Activated CD4-positive, CD25-positive, alpha-beta regulatory T cell treated with anti-CD3 and anti-CD28 coated beads, Interleukin-2, amount 50 U/mL, for 16 hours (primary cell): ENCODE measurements around the gene LRRN4.
"Not testable (repeated sequence)": the region's sequence is repeated elsewhere in the genome, so short reads cannot be mapped to it uniquely, and the experiment has no call there.

Experiments used
- DNase-seq: peaks from one replicate; pipeline ENCODE4 v3.0.0-alpha.2; 2020; ENCODE audit warnings: low read depth, low spot score

The LRRN4 gene

DNA sequence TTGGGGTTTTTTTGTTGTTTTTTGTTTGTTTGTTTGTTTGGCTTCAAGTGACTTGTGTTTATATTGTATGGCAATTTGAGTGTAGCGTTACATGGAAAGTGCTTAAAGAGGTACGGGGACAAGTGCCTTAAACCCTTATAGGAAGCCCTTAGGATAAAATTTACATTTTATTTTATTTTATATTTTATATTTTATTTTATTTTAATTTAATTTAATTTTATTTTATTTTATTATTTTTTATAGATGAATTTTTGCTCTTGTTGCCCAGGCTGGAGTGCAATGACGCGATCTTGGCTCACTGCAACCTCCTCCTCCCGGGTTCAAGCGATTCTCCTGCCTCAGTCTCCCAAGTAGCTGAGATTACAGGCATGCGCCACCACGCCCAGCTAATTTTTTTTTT lies 21.0 kb downstream of the LRRN4 start:
- DNase-seq = not testable (repeated sequence)

DNA sequence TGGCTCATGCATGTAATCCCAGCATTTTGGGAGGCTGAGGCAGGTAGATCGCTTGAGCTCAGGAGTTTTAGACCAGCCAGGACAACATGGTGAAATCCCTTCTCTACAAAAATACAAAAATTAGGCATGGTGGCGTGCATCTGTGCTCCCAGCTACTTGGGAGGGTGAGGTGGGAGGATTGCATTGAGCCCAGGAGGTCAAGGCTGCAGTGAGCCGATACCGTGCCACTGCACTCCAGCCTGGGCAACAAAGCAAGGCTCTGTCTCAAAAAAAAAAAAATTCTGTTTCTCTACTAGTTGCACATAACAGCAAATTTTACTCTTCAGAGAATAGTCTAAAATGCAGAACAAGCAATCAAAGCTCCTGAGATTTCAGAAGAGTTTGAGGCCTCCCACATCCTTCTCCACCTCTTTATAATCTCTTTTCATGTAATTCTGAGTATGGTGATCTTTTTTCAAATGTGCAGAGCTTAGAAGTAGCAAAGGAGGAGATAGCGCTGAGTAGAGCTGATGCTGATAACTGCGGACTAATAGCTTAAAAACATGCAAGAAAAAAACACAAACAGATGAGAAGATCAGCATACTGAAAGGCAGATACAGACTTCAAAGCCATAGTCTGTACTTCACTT lies 23.3 kb downstream of the LRRN4 start:
- no peak for DNase-seq

DNA sequence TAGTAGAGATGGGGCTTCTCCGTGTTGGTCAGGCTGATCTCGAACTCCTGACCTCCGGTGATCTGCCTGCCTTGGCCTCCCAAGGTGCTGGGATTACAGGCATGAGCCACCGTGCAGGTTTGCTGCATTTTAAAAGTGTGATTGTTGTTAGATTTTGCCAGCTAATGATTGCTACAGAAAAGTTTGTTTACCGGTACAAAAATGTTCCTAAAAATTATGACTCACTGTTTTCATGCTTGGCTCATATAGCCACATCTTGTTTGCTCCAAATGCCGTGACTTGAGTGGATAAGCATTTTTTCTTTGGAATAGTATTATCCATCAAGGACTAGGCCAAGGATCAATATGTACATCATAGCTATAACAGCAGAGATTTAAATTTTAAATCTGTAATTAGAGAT lies 24.3 kb downstream of the LRRN4 start:
- DNase-seq = no peak

DNA sequence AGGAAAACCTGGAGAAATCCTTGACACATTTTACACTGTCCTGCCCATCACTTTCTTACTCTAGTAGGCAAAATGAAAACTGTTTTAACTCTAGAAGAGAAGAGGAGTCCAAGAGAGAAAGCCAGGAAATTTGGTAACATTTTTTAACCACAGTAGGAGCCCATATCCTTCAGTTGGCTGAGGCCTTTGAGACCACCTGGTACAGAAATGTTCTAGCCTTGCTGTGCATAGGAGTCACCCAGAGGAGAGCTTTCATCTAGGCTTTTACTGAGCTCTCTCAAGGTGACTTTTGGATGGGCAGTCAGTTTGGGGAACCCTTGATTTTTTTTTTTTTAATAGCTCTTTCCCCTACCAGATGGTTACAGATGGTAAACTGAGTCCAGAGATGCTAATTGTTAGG lies 25.0 kb downstream of the LRRN4 start:
- DNase-seq = no peak

DNA sequence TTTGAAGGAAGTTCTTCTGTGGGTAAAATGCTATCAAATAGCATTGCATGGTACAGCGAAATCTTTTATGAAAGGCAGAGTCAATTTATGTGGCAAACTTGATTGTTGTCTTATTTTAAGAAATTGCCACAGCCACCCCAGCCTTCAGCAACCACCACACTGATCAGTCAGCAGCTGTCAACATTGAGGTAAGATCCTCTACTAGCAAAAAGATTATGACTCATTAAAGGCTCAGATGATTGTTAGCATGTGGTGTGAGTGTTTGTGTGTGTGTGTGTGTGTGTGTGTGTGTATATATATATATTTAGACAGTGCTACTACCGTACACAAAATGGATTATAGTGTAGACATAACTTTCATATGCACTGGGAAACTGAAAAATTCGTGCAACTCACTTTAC lies 27.8 kb downstream of the LRRN4 start:
- DNase-seq = no peak

DNA sequence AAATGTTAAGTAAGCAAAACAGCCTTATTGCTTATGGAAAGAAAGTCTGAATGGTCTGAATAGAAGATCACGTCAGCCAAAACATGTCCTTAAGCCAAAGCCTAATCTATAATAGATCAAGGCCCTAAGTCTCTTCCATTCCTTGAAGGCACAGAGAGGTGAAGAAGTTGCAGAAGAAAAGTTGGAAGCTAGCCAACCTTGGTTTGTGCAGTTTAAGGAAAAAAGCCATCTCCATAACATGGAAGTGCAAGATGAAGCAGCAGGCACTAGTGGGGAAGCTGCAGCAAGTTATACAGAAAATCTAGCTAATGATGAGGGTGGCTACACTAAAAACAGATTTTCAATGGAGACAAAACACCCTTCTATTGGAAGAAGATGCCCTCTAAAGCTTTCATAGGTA lies 29.1 kb downstream of the LRRN4 start:
- DNase-seq = no peak

DNA sequence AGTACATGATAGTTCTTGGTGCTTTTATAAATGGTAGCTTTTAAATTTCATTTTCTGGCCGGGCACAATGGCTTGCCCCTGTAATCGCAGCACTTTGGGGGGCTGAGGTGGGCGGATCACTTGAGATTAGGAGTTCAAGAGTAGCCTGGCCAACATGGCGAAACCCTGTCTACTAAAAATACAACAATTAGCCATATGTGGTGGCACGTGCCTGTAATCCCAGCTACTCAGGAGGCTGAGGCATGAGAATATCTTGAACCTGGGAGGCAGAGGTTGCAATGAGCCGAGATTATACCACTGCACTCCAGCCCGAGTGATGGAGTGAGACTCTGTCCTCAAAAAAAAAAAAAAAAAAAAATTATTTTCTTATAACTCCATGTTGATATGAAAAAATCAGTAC lies 36.0 kb downstream of the LRRN4 start:
- no peak for DNase-seq

DNA sequence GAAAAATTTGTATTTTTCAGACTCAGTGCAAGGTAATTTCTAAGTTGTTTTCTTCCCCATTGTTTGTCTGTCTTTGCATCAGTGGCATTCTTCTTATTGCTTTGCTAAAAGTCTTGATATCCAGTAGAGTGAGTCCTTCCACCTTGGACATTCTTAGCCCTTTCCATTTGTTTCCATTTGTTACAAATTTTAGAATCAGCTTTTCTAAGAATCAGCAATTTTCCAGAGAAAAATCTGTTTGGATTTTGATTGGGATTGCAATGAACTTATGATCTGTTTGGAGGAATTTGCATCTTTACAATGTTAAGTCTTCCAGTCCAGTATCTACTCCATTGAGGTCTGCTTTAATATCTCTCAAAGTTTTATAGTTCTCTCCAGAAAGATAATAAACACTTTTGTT lies 36.4 kb downstream of the LRRN4 start:
- no peak for DNase-seq

DNA sequence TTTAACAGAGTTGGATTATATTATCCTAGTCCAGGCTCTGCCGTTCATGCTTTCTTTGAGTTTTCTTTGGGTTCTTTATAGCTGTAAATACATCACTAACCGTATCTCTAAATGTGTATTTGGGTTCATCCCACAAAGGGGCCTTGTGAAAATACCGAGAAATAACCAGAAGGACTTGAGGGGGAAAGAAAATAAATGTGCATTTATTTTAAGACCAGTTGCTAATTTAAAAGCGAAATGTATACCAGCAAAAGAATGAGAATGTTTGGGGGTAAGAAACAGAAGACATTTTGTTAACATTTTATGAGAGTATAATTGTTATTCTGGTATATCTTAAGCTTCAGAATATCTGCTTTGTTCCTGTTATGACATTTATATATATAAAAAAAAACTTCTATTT lies 38.9 kb downstream of the LRRN4 start:
- DNase-seq = no peak

DNA sequence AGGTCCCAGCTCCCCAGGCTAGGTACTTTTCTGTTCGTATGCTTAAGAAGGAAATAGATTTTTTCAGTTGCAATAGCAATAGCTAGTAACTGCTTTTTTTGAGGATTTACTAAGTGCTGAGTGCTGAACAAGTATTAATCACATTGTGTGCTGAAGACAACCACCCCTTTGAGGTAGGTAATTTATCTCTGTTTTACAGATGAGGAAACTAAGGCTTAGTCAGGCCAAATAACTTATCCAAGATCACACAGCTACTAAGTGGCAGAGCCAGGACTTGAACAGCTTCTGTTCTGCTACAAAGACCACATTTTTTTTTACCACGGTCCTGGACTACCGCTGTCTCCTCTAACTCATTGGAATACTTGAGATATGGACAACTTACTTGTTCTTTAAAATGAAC lies 39.8 kb downstream of the LRRN4 start:
- no peak for DNase-seq

DNA sequence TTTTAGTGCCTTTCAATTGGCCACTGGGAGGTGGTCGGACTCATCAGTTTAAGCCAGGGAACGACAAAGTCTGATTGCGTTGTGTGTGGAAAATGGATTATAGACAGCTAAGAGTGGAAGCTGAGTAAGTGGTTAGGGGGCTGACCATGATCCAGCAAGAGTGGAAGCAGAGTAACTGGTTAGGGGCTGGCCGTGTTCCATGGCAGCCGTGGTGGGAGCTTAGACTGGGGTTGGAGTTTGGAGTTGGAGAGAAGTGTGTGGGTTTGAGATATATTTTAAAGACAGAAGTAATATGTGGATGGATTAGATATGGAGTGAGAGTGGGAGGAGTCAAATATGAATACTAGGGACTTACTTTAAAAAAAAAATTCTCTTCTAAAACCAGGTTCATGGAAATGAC lies 41.7 kb downstream of the LRRN4 start:
- no peak for DNase-seq

DNA sequence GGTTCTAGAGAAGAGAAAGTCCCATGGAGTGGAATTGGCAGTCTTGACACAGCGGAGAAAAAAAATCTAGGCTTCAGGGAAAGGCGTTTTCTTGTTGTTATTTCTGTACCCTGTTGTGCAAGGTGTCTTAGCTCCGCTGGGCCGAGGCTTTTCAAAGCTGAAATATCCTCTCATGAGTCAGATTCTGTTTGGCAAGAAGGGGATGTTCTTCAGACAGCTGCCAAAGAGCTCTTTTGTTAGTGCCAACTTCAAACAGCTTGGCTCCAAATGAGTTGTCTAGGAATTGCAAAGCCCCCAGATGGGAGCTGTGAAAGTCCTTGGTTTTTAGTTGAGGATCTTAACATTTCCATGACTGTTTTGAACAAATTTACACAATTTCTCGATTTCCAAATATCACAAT lies 45.6 kb downstream of the LRRN4 start:
- DNase-seq = no peak

DNA sequence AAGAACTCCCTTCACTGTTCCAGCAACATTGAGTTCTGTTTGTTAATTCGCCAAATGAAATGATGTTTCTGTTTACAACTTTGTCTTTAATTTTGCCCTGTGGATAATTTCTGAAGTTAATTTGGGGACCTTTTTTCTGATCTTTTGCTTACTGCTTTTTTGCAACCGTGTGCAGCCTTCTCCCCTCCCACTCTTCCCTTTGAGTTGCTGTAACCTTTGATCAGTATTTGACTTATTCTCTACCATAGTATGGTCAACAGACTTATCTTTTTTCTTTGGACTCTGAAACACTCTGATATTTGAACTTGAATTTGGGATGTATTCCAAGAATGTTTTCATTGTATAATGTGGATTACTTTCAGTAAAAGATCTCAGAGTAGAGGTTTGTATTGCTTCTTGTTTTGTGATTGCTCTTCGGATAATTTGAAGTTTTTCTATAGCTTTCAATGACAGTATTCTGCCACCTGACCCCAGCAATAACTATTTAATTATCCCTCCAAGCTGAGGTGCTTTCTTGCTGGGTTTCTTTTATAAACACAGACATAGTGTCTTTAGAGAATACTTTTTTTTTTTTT lies 46.2 kb downstream of the LRRN4 start:
- no peak for DNase-seq

DNA sequence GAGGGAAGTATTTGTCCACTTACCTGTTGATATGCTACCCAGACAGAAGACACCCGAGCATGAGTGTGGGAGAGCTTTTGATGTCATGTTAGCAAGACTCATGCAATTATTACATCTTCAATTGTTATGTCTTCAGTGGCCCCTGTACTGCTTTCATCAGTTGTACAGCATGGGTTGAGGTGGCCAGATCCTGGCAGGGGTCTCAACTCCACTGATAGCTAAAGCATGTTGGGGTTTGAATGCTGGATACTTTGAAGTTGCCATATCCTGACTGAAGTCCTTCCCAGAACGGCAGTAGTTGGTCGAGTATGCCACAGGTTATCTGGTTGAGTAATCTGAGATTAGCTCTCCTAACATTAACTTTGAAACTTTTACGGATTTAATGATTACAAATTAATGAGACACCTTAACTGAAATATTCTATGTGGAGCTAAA lies 46.7 kb downstream of the LRRN4 start:
- no peak for DNase-seq

DNA sequence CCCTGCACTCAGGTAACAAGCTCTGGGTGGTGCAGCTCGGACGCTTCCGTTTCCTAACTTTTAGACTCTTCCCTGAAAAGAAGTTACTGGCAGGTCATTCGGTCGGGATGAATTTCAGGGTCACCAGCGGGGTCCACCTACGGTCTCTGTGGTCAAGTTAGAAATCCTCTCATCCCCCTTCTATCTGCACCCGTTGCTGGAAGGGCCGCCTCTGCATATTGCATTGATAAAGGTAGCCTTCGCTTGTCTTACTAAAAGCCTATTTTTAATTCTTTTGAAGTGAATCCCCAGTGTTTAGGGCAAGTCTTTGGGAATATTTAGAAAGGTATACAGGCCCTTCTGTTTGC lies 47.3 kb downstream of the LRRN4 start:
- no peak for DNase-seq

DNA sequence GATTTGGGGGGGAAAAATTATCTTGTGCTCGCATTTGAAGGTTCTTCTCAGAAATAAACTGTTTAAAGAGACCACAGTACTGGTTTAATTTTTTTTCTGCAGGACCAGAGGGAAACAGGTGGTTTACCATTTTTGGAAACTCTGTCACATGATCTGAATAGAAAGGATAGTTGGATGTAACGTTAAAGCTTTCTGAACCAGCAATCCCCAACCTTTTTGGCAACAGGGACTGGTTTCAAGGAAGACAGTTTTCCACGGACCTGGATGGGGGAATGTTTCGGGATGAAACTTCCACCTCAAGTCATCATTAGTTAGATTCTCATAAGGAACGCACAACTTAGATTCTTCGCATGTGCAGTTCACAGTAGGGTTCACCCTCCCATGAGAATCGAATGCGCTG lies 53.0 kb downstream of the LRRN4 start:
- DNase-seq = no peak

DNA sequence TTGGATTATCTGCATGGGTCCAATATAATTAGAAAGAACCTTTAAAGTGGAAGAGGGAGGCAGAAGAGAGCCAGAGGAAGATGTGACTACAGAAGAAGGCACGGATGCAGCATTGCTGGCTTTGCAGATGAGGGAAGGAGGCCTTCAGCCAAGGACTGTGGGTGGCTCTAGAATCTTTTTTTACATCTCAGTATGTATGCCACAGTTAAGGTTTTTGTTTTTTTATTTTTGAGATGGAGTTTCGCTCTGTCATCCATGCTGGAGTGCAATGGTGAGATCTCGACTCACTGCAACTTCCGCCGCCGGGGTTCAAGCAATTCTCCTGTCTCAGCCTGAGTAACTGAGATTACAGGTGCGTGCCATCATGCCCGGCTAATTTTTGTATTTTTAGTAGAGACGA lies 54.1 kb downstream of the LRRN4 start:
- no peak for DNase-seq

DNA sequence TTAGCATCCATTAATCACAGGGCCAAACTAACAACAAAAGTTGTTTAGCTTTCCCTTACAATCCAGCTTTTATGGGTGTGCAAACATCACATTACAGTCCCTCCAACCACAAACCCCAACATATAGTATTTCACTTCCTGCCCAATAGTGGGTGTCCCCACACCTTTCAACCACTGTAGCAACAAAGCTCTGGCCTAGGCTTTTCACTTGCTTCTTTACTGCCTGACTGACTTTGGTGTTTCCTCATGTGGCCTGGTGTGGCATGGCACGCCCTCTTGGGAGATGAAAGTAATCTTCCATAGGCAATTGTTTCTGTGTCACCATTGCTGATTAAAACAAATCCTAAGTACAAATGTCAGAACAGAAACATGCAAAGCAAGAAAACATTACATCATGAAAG lies 57.1 kb downstream of the LRRN4 start:
- no peak for DNase-seq

DNA sequence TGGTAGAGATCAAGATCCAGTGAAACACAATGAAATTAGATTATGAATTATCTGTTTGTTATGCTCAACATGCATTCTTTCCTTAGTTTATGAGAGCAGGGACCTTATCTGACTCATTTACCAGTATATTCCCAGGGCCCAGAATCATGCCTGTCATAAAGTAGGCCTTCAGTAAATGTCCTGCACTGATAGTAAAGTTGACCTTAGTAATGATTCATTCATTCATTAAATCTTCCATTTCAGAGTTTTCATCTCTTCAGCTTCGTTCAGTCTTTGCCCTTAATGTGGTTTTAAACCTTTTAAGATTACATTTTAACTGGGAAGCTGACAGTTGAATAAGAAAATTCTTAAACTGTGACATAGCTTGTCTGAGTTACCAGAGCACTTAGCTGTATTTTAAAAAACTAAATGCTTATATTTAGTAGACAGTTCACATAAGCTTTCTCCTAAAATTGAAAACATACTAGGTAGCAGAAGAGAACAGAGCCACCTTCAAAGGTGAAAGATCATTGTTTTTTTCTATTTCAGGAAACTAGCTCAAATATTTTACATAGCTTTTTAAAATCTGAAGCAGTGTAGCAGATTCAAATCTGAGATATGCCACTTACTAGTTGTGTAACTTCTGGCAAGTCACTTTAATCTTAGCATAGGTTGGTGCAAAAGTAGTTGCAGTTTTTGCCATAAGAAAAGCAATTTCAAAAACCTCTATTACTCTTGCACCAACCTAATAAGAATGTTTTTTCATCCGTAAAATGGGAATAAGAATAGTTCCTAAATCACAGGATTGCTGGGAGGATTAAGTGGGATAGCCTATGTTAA lies 62.0 kb downstream of the LRRN4 start:
- no peak for DNase-seq

DNA sequence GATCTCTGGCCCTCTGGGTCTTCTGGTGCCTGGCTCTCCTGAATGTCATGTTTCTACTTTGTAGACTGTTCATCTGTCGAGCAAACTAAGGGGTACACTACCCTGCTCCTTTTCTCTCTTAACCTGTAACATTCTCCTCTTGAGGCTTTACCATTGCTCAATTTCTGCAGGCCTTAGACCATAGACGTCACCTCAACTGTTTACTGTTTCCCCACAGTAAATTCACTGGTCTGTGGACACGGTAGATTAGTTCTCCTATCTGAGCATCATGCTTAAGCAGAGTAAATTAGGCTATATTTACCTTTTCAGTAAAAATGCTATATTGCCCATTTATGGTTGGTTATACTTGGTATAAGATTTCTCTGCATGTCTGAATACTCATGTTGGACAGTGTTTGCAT lies 62.9 kb downstream of the LRRN4 start:
- no peak for DNase-seq
